Hematopoietic multipotent progenitor cell treated with erythropoietin and hydrocortisone succinate and interleukin-3 and kit ligand, for 8 days (in vitro differentiated cells): ENCODE data around the gene ZHX3.

ENCODE experiments used
- DNase-seq: peaks from one replicate; pipeline ENCODE4 v3.0.0-alpha.2; 2015

The ZHX3 gene

GRCh38 chr20:41182296-41183212 lies 135.0 kb downstream of the ZHX3 start:
- no peak for DNase-seq

GRCh38 chr20:41181567-41181966 lies 136.0 kb downstream of the ZHX3 start:
- no peak for DNase-seq

GRCh38 chr20:41180599-41181333 lies 136.8 kb downstream of the ZHX3 start:
- DNase-seq = no peak

GRCh38 chr20:41179961-41180360 lies 137.6 kb downstream of the ZHX3 start:
- DNase-seq = no peak

- DNase-seq = no peak
Observed at GRCh38 chr20:41178904-41179432, 138.6 kb downstream of the ZHX3 start.

GRCh38 chr20:41178495-41178894 lies 139.0 kb downstream of the ZHX3 start:
- no peak for DNase-seq

- no peak for DNase-seq
Observed at GRCh38 chr20:41177636-41178035, 139.9 kb downstream of the ZHX3 start.

- no peak for DNase-seq
Observed at GRCh38 chr20:41176711-41177552, 140.6 kb downstream of the ZHX3 start.

GRCh38 chr20:41175727-41176330 lies 141.7 kb downstream of the ZHX3 start:
- DNase-seq = no peak

- no peak for DNase-seq
Observed at GRCh38 chr20:41175201-41175651, 142.3 kb downstream of the ZHX3 start.

GRCh38 chr20:41174782-41175181 lies 142.7 kb downstream of the ZHX3 start:
- no peak for DNase-seq

- DNase-seq = no peak
Observed at GRCh38 chr20:41174373-41174772, 143.2 kb downstream of the ZHX3 start.

- no peak for DNase-seq
Observed at GRCh38 chr20:41173791-41174341, 143.7 kb downstream of the ZHX3 start.

GRCh38 chr20:41173161-41173721 lies 144.3 kb downstream of the ZHX3 start:
- DNase-seq = peak; percentile 64

GRCh38 chr20:41172296-41173140 lies 145.0 kb downstream of the ZHX3 start:
- no peak for DNase-seq

GRCh38 chr20:41171736-41172295 lies 145.7 kb downstream of the ZHX3 start:
- DNase-seq = no peak

GRCh38 chr20:41170386-41171105 lies 147.0 kb downstream of the ZHX3 start:
- no peak for DNase-seq

- DNase-seq = no peak
Observed at GRCh38 chr20:41169791-41170351, 147.7 kb downstream of the ZHX3 start.

- DNase-seq = no peak
Observed at GRCh38 chr20:41169162-41169690, 148.3 kb downstream of the ZHX3 start.
